TTC549 (cell line): ENCODE measurements around the gene CSAD.
"Not testable (repeated sequence)": the region's sequence is repeated elsewhere in the genome, so short reads cannot be mapped to it uniquely, and the experiment has no call there.

Experiments
- FAIRE-seq: peaks from 2 replicates; lab custom pipeline; 2012; peaks lifted over from hg19 to GRCh38; lab: Jason Lieb, UNC

CSAD gene

DNA sequence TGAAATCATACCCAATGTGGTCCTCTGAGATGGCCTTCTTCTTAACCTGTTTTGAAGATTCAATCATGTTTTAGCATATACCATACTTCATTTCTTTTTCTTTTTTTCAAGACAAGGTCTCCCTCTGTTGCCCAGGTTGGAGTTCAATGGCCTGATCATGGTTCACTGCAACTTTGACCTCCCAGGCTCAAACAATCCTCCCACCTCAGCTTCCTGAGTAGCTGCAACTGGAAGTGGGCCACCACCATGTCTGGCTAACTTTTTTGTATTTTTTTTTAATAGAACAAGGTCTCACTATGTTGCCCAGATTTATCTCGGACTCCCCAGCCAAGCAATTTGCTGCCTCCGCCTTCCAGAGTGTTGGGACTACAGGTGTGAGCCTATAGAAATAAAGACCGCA lies 47.0 kb downstream of the CSAD start:
- no peak for FAIRE-seq

DNA sequence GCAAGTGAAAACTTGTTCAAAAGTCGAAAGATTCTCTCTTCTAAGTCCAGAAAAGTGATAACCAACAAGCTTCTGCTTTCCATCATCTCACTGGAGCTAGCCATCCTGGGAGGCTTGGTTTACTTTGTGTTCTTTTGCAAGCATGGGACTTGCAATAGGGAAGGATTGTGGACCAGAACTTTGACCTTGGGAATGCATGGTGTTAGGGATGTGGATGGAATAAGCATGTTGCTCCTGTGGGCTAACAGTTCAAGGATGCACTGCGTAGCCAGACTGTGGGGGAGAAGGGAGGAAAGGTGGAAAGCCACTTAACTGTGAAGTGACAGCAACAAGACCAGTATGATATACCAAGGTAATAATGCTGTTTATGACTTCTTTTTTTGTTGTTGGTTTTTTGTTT lies 48.9 kb downstream of the CSAD start:
- no peak for FAIRE-seq

DNA sequence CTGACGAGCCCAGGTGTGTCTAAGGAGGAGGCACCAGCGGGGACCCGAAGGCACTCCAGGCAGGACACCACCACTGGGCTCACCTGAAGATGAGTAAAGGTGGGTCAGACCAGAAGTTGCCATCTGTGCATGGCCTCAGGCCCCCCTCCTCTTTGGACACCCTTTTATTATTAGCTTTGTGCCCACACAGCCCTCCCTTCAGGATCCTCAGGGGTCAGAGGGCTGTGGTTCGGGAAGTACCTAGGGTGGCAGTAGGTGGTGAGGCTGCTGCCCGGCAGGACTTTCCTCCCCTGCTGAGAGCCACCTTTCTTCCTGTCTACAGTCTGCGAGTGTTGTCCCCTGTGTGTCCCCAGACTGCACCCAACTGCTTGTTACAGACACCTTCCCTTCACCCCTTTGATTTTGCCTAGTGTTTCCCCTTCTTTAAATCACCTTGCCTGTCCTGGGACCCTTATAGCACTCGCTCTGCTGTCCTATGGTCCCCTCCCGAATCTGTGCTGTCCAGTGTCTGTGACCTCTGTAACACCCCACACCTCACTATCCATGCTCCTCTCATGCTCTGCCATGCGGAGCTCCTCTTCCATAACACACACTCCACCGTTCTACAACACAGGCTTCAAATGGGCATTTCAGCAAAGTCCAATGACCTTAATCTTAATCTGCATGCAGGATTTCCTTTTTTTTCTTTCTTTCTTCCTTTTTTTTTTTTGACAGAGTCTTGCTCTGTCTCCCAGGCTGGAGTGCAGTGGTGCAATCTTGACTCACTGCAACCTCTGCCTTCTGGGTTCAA lies 51.8 kb downstream of the CSAD start:
- FAIRE-seq: no peak

DNA sequence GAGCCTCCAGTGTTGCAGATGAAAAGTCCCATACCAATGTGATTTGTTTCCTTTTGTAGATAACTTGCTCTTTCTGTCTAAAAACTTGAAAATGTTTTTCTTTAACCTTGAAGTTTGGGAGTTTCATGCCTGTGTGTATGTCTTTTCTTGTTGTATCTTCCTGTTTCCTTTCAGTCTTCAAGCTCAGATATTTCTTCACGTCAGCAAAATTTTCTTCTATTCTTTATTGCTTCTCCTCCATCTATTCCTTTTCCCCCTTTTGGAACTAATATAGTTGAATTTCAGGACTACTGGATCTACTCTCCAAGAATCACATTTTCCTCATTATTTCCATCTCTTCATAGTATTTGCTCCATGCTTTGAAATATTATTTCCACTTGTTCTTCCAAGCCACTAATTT lies 53.6 kb downstream of the CSAD start:
- no peak for FAIRE-seq

DNA sequence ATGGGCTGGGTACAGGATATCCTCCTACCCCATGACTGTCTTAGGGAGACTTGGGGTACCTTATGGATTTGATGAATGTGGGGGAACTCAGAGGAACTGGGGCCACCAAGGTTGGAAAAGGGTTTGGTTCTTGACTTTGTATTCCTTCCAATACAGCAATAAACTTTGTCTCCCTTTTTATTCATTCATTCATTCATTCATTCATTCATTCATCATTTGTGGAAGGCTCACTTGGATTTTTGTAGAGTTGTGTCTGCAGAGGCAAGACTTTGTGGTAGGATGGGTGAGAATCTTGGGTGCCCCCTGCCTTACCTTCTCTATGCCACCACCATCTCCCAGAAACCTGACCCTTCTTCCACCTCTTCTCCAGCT lies 56.4 kb downstream of the CSAD start:
- FAIRE-seq: no peak

DNA sequence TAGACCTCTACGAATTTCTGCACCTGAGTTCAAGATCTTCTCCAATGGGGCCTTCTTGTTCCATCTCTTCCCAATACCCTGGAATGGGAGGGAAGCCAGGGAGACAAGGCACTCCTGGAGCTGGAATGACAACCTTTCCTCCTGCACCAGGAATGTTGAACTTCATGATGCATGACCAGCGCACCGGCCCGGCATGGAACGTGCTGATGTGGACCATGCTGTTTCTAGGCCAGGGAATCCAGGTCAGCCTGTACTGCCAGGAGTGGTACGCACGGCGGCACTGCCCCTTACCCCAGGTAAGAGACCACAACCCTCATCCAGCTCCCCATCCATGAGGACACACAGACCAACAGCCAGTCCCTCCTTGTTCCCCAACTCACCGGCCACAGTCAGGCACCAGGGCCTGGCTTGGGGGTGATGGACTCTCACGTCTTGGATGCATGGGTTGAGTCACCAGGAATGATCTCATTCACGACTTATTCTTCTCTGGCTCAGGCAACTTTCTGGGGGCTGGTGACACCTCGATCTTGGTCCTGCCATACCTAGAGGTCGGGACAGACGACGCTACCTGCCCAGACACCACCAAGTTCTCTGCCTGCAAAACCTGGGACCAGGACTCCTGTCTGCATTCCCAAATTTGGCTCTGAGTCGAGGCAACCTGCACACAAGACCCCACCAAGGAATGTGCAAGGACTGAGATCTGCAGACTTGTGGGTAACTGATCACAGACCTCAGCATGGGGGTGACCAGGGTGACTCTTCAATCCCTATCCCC lies 57.0 kb downstream of the CSAD start:
- no peak for FAIRE-seq

DNA sequence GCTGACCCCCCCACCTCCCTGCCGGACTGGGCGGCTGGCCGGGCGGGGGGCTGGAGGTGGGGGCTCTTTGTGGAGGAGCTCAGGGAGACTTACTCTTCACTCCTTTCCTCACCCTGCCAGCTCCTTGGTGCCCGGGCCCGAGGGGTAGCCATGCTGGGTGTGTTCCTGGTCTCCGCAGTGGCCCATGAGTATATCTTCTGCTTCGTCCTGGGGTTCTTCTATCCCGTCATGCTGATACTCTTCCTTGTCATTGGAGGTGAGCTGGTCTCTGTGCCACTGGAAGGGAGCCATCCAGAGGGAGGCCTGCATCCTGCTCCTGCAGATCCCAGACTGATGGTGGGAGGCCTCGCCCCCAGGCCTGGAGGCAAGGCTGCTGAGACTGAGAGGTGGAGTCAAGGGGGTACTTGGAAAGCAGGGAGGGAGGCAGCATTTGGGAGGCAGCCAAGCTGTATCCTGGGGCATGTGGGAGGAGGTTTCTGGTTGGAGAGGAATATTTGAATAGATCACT lies 57.7 kb downstream of the CSAD start:
- FAIRE-seq: no peak

DNA sequence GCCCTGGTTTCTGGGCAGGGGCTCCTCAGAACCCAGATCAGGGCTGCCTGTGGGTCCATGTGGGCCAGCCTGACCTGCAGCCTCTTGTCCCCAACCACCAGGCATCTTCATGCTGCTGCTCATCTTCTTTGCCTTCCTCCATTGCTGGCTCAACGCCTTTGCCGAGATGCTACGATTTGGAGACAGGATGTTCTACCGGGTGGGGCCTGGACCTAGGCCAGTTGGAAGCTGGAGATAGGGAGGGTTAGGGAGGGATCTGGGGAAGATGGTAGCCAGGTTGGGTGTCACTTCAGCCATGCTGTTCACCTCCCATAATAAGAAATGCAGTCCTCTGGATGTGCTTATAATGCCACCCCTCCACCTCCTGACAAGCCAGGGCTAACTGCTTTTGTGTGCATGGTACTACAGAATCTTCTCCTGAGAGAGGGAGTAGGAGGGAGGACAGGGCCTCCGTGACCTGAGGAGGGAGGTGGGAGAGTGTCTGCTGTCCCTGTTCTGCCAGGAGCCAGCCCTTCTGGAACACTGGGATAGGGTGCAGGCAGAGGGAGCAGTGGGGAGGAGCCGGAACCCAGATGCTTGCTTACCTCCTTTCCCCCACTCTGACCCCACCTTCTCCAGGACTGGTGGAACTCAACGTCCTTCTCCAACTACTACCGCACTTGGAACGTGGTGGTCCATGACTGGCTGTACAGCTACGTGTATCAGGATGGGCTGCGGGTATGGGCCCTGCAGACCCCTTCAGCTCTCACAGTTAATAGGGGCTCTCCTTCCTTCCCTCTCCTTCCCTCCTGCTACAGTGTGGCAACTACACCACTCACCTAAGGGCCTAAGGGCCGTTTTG lies 59.8 kb downstream of the CSAD start:
- no peak for FAIRE-seq

DNA sequence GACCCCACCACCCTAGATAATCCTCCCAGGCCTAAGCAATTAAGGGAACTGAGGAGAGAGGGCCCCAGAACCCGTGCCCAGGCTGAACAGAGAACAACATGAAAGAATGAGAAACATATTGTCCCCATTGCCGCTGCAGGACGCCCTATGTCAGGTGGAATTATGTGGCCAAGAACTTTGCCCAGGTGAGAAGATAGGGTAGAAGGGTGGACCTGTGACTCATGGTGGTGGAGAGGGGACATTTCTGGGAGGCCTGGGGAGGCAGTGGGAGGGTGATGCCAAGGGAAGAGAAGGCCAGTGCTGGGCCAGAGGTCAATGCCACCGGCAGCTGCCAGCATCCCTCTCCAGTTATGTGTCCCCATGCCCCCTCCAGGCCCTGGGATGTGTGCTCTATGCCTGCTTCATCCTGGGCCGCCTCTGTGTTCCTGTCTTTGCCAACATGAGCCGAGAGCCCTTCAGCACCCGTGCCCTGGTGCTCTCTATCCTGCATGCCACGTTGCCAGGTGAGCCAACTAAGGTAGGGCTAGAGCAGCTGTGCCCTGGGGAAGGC lies 61.9 kb downstream of the CSAD start:
- FAIRE-seq: no peak

DNA sequence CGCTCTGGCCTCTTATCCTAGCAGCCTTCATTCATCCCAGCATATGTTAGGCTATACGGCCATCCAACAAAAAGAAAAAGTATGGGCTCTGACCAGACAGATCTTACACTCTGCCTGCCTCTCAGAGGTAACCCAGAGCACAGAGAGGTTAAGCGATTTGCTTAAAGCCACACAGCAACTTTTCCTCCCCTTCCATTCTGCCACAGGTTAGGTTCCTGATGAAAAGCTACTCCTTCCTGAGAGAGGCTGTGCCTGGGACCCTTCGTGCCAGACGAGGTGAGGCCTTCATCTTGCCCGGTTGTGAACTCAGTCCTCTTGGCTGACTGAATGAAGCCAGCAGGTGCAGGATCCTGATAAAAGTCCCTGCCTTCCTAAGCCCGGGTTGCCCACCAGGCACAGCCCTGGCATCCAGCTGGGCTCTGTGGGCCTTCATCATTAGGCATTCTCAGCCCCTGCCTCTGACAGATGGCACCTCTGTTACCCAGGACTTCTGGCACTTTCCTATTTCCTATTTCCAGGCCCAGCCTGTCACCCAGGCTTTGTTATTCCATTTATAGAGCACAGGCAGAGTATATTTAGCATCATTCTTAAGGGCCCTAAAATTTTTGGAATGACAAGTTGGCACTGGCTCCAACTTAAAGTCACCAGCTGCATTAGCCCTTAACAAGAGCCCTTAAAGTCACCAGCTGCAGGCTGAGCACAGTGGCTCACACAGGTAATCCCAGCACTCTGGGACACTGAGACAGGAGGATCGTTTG lies 64.7 kb downstream of the CSAD start:
- FAIRE-seq: no peak

DNA sequence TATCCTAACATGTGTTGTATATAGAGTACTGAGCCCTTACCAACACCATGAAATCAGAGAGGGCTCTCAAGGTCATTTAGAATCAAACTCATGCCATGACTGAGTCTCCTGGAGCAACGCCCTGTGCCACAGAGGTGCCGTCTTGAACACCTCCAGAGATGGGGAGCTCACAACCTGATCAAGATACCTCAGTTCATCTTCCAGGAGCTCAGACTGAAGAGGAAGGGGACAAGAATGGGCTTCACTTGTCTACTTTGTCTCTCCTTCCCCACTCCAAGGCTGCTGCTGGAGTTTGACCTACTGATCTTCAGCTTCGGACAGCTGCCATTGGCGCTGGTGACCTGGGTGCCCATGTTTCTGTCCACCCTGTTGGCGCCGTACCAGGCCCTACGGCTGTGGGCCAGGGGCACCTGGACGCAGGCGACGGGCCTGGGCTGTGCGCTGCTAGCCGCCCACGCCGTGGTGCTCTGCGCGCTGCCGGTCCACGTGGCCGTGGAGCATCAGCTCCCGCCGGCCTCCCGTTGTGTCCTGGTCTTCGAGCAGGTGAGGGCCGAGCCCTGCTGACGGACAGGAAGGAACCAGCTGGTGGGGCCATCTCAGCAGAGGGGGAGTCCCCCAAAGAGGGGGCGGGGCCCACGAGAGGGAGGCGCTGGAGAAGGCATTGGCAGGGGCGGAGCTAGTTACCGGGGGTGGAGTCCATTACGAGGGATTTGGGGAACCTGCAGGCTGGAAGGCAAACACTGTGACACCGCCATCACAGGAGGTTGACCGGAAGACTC lies 65.4 kb downstream of the CSAD start:
- FAIRE-seq: no peak

DNA sequence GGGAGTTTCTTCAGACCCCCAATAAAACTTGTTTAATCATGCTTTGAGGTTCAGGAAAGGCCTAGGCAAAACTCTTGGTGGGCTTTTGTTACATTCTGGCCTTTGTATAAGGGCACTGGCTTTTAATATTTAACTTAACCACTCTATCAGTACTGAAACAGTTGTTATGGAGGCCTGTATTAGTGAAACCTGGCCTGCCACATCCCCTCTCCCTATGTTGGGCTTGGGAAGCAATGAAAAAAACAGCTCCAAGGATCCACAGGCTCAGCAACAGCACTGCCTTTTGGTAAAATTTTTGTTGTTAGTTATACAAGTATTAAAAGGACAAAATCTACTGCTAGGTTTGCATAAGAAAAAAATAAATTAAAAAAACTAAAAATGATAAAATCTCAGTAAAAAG lies 66.8 kb downstream of the CSAD start:
- no peak for FAIRE-seq

DNA sequence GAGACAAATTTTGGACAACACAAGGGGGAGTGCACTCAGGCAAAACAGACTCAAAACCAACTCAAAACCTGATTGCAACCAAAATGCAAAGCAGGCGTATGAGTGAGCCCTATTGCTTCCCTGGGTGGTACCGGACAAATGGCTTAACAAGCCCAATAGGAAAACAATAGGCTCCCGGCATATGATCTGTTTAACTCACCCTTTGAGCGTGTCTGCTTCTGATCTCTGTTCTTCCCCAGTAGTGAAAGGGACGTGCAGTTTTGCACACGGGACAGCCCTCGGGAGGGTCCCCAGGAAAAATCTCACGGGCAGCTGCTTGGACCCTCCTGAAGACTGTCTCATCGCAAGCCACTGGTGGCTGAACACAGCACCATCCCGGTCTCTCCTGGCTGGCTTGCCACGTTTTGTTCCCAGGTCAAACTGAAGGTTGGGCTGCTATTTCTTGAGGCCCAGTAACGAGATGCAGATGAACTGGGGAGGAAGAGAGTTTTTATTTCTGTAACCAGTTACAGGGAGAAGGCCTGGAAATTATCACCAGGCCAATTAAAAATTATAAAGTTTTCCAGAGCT lies 67.5 kb downstream of the CSAD start:
- no peak for FAIRE-seq

DNA sequence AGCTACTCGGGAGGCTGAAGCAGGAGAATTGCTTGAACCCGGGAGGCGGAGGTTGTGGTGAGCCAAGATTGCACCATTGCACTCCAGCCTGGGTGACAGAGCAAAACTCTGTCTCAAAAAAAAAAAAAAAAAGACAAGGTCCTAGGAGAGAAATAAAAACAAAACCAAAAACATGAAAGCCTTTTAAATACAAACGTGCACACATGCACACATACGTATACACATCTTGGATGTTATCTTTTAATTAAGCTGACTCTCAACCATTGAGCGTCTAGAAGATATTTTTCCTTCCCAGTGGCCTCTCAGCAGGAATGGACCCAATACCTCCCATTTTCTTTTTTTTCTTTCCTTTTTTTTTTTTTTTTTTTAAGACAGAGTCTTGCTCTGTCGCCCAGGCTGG lies 68.3 kb downstream of the CSAD start:
- FAIRE-seq: not testable (repeated sequence)
